ENCODE data around the gene PAWR.

GRCh38 chr12:79549531-79550271 lies 141.1 kb downstream of the PAWR start:
- TF ChIP-seq, protein P1, sequence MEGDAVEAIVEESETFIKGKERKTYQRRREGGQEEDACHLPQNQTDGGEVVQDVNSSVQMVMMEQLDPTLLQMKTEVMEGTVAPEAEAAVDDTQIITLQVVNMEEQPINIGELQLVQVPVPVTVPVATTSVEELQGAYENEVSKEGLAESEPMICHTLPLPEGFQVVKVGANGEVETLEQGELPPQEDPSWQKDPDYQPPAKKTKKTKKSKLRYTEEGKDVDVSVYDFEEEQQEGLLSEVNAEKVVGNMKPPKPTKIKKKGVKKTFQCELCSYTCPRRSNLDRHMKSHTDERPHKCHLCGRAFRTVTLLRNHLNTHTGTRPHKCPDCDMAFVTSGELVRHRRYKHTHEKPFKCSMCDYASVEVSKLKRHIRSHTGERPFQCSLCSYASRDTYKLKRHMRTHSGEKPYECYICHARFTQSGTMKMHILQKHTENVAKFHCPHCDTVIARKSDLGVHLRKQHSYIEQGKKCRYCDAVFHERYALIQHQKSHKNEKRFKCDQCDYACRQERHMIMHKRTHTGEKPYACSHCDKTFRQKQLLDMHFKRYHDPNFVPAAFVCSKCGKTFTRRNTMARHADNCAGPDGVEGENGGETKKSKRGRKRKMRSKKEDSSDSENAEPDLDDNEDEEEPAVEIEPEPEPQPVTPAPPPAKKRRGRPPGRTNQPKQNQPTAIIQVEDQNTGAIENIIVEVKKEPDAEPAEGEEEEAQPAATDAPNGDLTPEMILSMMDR (conservative IDR thresholded peaks at IDR 0.05), result no peak
- no peak for TF ChIP-seq EZH2 (IDR thresholded peaks at IDR 0.05; ENCODE audit: low read depth)
